Esophagus muscularis mucosa (tissue), 4 donors: ENCODE results near the gene TMEM80. TPM values are rescaled to one million over a fixed set of nuclear protein-coding genes. Genes with fewer than 3 reads are reported as not detected.

Experiments
- DNase-seq: peaks from one replicate; pipeline ENCODE4 v3.0.0-alpha.2; 2017; ENCODE audit errors: extremely low spot score
- H3K27ac ChIP-seq, 4 donors: fragments of 200-600 bp; sonication (generic); replicated peaks in 1 of 4; 1 replicate in 3 of 4; 2 replicates in 1 of 4; pipeline ENCODE4 v1.5.1; 2016 to 2019; ENCODE audit warnings: mild to moderate bottlenecking in 1 of 4
- H3K27me3 ChIP-seq, 4 donors: fragments of 200-600 bp; sonication (generic); one replicate each; pipeline versions ENCODE4 v1.5.1 to v1.6.0; 2016 to 2019
- H3K36me3 ChIP-seq, 4 donors: fragments of 200-600 bp; sonication (generic); one replicate each; pipeline ENCODE4 v1.5.1; 2016 to 2019
- H3K4me1 ChIP-seq, 4 donors: fragments of 200-600 bp; sonication (generic); one replicate each; pipeline ENCODE4 v1.5.1; 2016 to 2019
- H3K4me3 ChIP-seq, 4 donors: fragments of 200-600 bp; sonication (generic); 1 replicate in 2 of 4; 2 replicates in 2 of 4; pipeline ENCODE4 v1.5.1; 2016 to 2019; ENCODE audit warnings: mild to moderate bottlenecking in 4 of 4, moderate library complexity in 1 of 4
- H3K9me3 ChIP-seq, 4 donors: fragments of 200-600 bp; sonication (generic); 1 replicate in 3 of 4; 2 replicates in 1 of 4; pipeline ENCODE4 v1.5.1; 2016 to 2019
- CTCF ChIP-seq, 3 experiments: fragments of 200-600 bp in 2 of 3; fragments of 450-650 bp in 1 of 3; sonication (generic) in 2 of 3; IDR thresholded peaks; one replicate each; pipeline ENCODE4 v1.5.1; 2017 to 2019; ENCODE audit warnings: antibody characterized with exemption in 3 of 3, mild to moderate bottlenecking in 2 of 3, moderate library complexity in 1 of 3
- EP300 ChIP-seq: sonication (generic); formaldehyde crosslinking; IDR thresholded peaks from one replicate; pipeline ENCODE4 v1.6.1; 2017; ENCODE audit warnings: antibody characterized with exemption
- POLR2A ChIP-seq: fragments of 450-650 bp; IDR thresholded peaks from one replicate; pipeline ENCODE4 v1.6.1; 2017; ENCODE audit warnings: antibody characterized with exemption, moderate library complexity, mild to moderate bottlenecking, low read depth
- POLR2AphosphoS5 ChIP-seq, 2 donors: sonication (generic); formaldehyde crosslinking; IDR thresholded peaks; one replicate each; pipeline ENCODE4 v1.6.1; 2017; ENCODE audit warnings: antibody characterized with exemption in 2 of 2
- WGBS: methylation state at CpG from one replicate; pipeline ENCODE4 v1.1.5; 2018; 5-methylcytosine and 5-hydroxymethylcytosine counted together
- intact Hi-C: fragments of 100-400 bp; cut with DNase I; formaldehyde crosslinking; loops from one replicate; pipeline ENCODE4 v1.15.1; 2023
- total RNA-seq, 4 donors: library from RNA; depleted of rRNA; stranded (reverse); fragments of >200 nt; gene quantifications; one replicate each; pipeline versions ENCODE4 v1.1.0 to v1.2.1, GENCODE V29; 2016

The TMEM80 gene
- total RNA-seq, 4 donors from 2014 or later, result 27.4 to 55.2 (median 39.6) TPM

- intact Hi-C loops, result no loop called here
- H3K27me3 ChIP-seq, result no peaks in the 10 kb centered on the region
- H3K9me3 ChIP-seq, result no peaks in the 10 kb centered on the region
- no peak overlapping the region for H3K4me3 ChIP-seq
- DNase-seq, result no peak
- TF ChIP-seq POLR2A, result no peak
- TF ChIP-seq EP300, result no peak
- TF ChIP-seq POLR2AphosphoS5 (IDR thresholded peaks at IDR 0.05), result no peak
- no peak for TF ChIP-seq CTCF (IDR thresholded peaks at IDR 0.05)
- H3K36me3 ChIP-seq, result peaks cover 11 to 41% (median 25%) of the 10 kb centered on the region in 4 donors
- peak overlapping the region; percentile 94 to 100 (median 98) for H3K27ac ChIP-seq
- H3K4me1 ChIP-seq, result peaks cover 29 to 65% (median 55%) of the 10 kb centered on the region in 4 donors
- 78% methylated on average over 17 of the region's 17 CpGs for WGBS
These were observed 3.0 kb downstream of the TMEM80 start for GRCh38 chr11:698493-699115.

GRCh38 chr11:699116-699508, 3.5 kb downstream of the TMEM80 start:
- Histone ChIP-seq H3K4me3 (no peak overlapping the region), H3K27ac (peak overlapping the region; percentile 94 to 100 (median 98)), H3K4me1 (peaks cover 24 to 60% (median 51%) of the 10 kb centered on the region in 4 donors), H3K9me3 (no peaks in the 10 kb centered on the region), H3K36me3 (peaks cover 11 to 46% (median 26%) of the 10 kb centered on the region in 4 donors), H3K27me3 (no peaks in the 10 kb centered on the region)
- WGBS, result 96% methylated on average over 7 of the region's 7 CpGs
- DNase-seq, result no peak
- intact Hi-C loops, result no loop called here
- TF ChIP-seq CTCF (IDR thresholded peaks at IDR 0.05), result no peak
- no peak for TF ChIP-seq EP300
- no peak for TF ChIP-seq POLR2AphosphoS5 (IDR thresholded peaks at IDR 0.05)
- no peak for TF ChIP-seq POLR2A

GRCh38 chr11:699753-700152, 4.1 kb downstream of the TMEM80 start:
- Histone ChIP-seq H3K36me3 (peaks cover 11 to 52% (median 29%) of the 10 kb centered on the region in 4 donors), H3K9me3 (no peaks in the 10 kb centered on the region), H3K27ac (peak overlapping the region in 2 of 4 donors; percentile 31 to 99), H3K27me3 (no peaks in the 10 kb centered on the region), H3K4me3 (no peak overlapping the region), H3K4me1 (peaks cover 18 to 57% (median 50%) of the 10 kb centered on the region in 4 donors)
- WGBS, result 89% methylated on average over 1 of the region's 1 CpG
- intact Hi-C loops, result no loop called here
- DNase-seq, result no peak
- no peak for TF ChIP-seq CTCF (IDR thresholded peaks at IDR 0.05)
- TF ChIP-seq POLR2AphosphoS5 (IDR thresholded peaks at IDR 0.05), result no peak
- no peak for TF ChIP-seq POLR2A
- no peak for TF ChIP-seq EP300

- Histone ChIP-seq H3K9me3 (no peaks in the 10 kb centered on the region), H3K27me3 (peaks cover 0 to 15% (median 0%) of the 10 kb centered on the region in 4 donors), H3K4me3 (no peak overlapping the region), H3K27ac (peak overlapping the region in 1 of 4 donors; percentile 47), H3K36me3 (peaks cover 11 to 55% (median 29%) of the 10 kb centered on the region in 4 donors), H3K4me1 (peaks cover 28 to 69% (median 64%) of the 10 kb centered on the region in 4 donors)
- TF ChIP-seq POLR2A (no peak), EP300 (no peak), POLR2AphosphoS5 (IDR thresholded peaks at IDR 0.05) (no peak), CTCF (IDR thresholded peaks at IDR 0.05) (no peak)
- WGBS, result 94% methylated on average over 12 of the region's 22 CpGs
- DNase-seq, result no peak
- intact Hi-C loops, result no loop called here
These were observed 6.3 kb downstream of the TMEM80 start for GRCh38 chr11:701741-702461.
